D721Med (cell line): ENCODE results near the gene EEIG1.

ENCODE experiments used
- DNase-seq: peaks from one replicate; pipeline ENCODE4 v3.0.0; 2011; ENCODE audit warnings: low spot score; ENCODE audit not compliant: insufficient read length
- FAIRE-seq: peaks from 2 replicates; lab custom pipeline; 2011; peaks lifted over from hg19 to GRCh38; lab: Jason Lieb, UNC
- TF ChIP-seq, protein P1 (sequence below): IDR thresholded peaks from 2 replicates; pipeline ENCODE4 v1.5.1; 2012; ENCODE audit warnings: mild to moderate bottlenecking, control low read depth; ENCODE audit not compliant: insufficient read depth; ENCODE audit errors: missing control alignments

EEIG1 gene

DNA sequence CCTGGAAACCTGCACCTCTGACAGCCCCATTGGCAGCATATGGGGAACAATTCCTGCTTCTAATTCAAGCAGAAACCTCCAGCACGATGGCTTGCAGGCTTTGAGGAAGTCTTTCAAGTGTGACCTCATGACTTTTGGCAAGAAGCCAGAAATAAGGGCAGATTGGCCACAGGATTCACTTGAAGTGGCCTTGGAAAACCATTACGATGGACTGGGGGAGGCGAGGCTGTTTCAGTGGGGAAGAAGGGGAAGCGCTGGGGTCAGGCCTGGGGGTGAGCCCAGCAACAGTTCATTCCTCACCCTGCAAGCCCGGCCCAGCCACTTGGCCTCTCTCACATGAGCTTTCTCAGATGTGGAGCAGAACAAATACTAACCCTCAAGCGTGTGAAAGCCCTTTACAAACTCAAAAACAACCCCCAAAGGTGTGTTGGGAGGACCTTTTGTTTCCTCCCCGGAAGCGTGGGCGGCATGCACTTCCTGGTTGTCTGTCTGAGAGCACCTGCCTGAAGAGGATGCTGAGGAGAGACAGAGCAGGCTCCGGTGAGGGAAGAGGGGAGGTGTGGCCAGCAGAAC, 26.9 kb upstream of the EEIG1 start:
- FAIRE-seq, result no peak
- TF ChIP-seq, protein P1, sequence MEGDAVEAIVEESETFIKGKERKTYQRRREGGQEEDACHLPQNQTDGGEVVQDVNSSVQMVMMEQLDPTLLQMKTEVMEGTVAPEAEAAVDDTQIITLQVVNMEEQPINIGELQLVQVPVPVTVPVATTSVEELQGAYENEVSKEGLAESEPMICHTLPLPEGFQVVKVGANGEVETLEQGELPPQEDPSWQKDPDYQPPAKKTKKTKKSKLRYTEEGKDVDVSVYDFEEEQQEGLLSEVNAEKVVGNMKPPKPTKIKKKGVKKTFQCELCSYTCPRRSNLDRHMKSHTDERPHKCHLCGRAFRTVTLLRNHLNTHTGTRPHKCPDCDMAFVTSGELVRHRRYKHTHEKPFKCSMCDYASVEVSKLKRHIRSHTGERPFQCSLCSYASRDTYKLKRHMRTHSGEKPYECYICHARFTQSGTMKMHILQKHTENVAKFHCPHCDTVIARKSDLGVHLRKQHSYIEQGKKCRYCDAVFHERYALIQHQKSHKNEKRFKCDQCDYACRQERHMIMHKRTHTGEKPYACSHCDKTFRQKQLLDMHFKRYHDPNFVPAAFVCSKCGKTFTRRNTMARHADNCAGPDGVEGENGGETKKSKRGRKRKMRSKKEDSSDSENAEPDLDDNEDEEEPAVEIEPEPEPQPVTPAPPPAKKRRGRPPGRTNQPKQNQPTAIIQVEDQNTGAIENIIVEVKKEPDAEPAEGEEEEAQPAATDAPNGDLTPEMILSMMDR, result no peak
- DNase-seq, result no peak

DNA sequence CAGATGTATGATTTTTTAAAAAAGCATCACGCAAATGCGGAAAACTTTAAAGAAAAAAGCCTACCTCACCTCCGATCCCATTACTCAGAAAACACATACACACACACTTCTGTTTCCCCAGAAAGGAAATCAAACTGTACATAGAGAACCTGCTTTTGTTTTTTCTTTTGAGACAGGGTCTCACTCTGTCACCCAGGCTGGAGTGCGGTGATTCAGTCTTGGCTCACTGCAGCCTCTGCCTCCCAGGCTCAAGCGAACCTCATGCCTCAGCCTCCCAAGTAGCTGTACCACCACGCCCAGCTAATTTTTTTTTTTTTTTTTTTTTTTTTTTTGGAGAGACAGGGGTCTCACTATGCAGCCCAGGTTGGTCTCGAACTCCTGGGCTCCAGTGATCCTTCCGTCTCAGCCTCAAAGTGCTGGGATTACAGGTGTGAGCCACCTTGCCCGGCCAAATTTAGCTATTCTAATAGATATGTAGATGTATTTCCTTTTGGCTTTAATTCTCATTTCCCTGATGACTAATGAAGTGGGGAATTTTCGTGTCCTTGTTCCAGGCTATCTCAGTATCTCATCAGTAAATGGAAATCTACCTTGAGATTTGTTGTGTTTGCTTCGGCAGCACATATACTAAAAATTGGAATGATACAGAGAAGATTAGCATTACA, 25.7 kb upstream of the EEIG1 start:
- DNase-seq, result no peak
- TF ChIP-seq, protein P1, result no peak

DNA sequence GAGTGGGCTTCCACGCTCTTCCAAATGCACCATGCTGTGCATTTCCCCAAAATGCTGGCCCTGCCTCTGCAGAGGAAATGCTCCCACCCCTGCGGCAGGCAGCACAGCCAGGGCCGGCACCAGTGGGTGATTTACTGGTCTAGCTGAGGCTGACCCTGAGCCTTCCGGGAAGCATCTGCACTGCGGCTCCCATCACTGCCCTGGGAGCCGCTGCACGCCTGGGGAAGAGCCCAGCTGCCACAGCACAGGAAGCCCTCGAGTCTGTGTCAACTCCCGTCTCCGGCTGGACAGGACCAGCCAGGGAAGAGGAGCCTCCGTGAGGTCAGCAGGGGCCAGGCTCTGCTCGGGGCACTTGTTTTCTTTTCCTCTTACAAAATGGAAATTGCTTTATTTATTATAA, 25.1 kb upstream of the EEIG1 start:
- no peak for FAIRE-seq
- TF ChIP-seq, protein P1, result no peak
- no peak for DNase-seq

More for the DNA sequence above, 25.7 kb upstream of the EEIG1 start:
- FAIRE-seq, result no peak

DNA sequence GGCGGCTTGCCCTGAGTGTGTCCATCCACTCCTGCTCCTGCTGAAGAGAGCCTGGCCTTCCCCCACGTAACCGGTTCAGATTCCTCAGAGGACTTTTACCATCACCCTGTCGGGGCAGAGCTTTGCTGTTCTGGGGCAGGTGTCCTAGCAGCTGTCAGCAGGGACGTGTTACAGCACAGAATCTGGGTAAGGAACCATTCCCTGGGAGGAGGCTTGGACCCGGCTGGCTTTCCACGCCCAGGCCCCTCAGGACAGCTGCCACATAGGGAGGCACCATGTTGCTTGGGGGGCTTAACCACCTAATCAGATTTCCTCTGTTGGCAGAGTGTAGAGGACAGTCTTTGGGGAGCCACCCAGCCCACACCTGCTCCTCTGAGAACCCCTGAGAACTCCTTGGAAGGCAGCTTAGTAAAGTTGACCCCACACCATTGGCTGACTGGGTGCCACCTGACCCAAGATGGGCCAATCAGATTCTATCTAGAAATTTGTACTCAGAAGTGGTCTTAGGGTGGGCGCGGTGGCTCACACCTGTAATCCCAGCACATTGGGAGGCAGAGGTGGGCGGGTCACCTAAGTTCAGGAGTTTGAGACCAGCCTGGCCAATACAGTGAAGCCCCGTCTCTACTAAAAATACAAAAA, 23.3 kb upstream of the EEIG1 start:
- TF ChIP-seq, protein P1, result no peak
- FAIRE-seq, result no peak

DNA sequence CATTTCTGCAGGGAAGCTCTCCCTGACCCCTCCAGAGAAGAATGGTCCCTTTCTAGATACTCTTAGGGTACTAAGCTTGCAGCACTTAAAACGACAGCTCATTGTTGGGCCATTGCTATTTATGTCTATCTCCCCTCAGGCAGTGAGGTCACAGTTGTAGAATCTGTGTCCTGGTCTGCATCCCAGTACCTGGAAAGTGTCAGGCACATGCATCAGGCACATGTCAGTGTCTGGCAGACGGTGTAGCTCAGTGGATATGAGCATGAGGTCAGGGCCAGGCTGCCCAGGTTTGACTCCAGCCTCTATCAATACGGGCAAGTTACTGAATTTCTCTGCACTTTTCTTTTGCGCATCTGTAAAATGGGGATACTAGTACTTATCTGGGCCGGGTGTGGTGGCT, 22.2 kb upstream of the EEIG1 start:
- no peak for FAIRE-seq
- no peak for DNase-seq
- TF ChIP-seq, protein P1, result no peak

More for the DNA sequence above, 23.3 kb upstream of the EEIG1 start:
- no peak for DNase-seq

DNA sequence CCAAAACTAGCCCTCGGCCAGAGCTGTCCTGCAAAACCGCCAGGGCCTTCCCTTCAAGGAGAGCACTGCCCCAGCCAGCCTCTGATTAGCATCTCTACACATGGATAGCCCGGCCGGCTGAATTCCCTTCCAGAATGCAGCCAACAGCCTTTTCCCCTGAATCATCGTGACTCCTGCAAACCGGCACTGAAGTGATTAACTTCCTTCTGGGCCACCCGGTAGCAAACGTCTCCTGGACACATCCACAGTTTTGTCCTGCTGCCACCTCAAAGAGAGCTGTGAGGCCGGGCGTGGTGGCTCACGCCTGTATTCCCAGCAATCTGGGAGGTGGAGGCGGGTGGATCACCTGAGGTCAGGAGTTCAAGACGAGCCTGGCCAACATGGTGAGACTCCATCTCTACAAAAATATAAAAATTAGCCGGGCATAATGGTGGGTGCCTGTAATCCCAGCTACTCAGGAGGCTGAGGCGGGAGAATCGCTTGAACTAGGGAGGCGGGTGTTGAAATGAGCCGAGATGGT, 21.1 kb upstream of the EEIG1 start:
- FAIRE-seq (no peak), DNase-seq (no peak)
- TF ChIP-seq, protein P1, result no peak
